ENCODE data around the gene DHDH. TPM values are rescaled to one million over a fixed set of nuclear protein-coding genes. Genes with fewer than 3 reads are reported as not detected.
"Not testable (repeated sequence)": the region's sequence is repeated elsewhere in the genome, so short reads cannot be mapped to it uniquely, and the experiment has no call there.

Gene DHDH
- total RNA-seq, 1 donor from 2014 or later, result not detected

GRCh38 chr19:48921721-48922500 lies 11.6 kb upstream of the DHDH start:
- H3K36me3 ChIP-seq, result peaks cover 39 to 54% of the 10 kb centered on the region in 2 donors
- DNase-seq (ENCODE audit: low spot score in 2 of 2), result no peak

GRCh38 chr19:48922548-48923490 lies 10.7 kb upstream of the DHDH start:
- no peak overlapping the region for H3K4me3 ChIP-seq
- H3K27me3 ChIP-seq, result no peaks in the 10 kb centered on the region
- DNase-seq (ENCODE audit: low spot score in 2 of 2), result no peak
- H3K4me1 ChIP-seq, result peaks cover 0 to 3% of the 10 kb centered on the region in 2 donors
- TF ChIP-seq CTCF (IDR thresholded peaks at IDR 0.05), result no peak
- intact Hi-C loops (cut with DNase I), result no loop called here
- H3K9me3 ChIP-seq, result no peaks in the 10 kb centered on the region
- peaks cover 39 to 53% of the 10 kb centered on the region in 2 donors for H3K36me3 ChIP-seq
- H3K27ac ChIP-seq, result no peak overlapping the region

More at GRCh38 chr19:48921721-48922500, 11.6 kb upstream of the DHDH start:
- no peak for TF ChIP-seq CTCF (IDR thresholded peaks at IDR 0.05)
- Histone ChIP-seq H3K9me3 (no peaks in the 10 kb centered on the region), H3K4me3 (no peak overlapping the region), H3K27me3 (no peaks in the 10 kb centered on the region), H3K4me1 (peaks cover 0 to 3% of the 10 kb centered on the region in 2 donors), H3K27ac (no peak overlapping the region)
- intact Hi-C loops (cut with DNase I), result no loop called here

GRCh38 chr19:48925240-48925843 lies 8.2 kb upstream of the DHDH start:
- intact Hi-C loops (cut with DNase I), result no loop called here

GRCh38 chr19:48925890-48926289 lies 7.6 kb upstream of the DHDH start:
- intact Hi-C loops (cut with DNase I), result loop anchor here (2.0 kb wide), 1 partner anchor 29 kb away; the partner anchor contains the start of gene BAX
- not testable (repeated sequence) for H3K27me3 ChIP-seq; DNase-seq (ENCODE audit: low spot score in 2 of 2); H3K4me3 ChIP-seq; H3K4me1 ChIP-seq; H3K9me3 ChIP-seq
- Histone ChIP-seq H3K36me3 (peaks cover 19 to 24% of the 10 kb centered on the region in 2 donors), H3K27ac (peak overlapping the region; percentile 74 to 78)

More at GRCh38 chr19:48925240-48925843, 8.2 kb upstream of the DHDH start:
- no peaks in the 10 kb centered on the region for H3K9me3 ChIP-seq
- no peak for DNase-seq (ENCODE audit: low spot score in 2 of 2)
- H3K36me3 ChIP-seq, result peaks cover 24 to 29% of the 10 kb centered on the region in 2 donors
- H3K27ac ChIP-seq, result peak overlapping the region; percentile 74 to 78
- no peak for TF ChIP-seq CTCF (IDR thresholded peaks at IDR 0.05)
- H3K27me3 ChIP-seq, result no peaks in the 10 kb centered on the region
- no peak overlapping the region for H3K4me3 ChIP-seq
- H3K4me1 ChIP-seq, result peaks cover 0 to 3% of the 10 kb centered on the region in 2 donors

- H3K4me1 ChIP-seq, result peaks cover 0 to 3% of the 10 kb centered on the region in 2 donors
- peak overlapping the region; percentile 74 to 78 for H3K27ac ChIP-seq
- intact Hi-C loops (cut with DNase I), result loop anchor here (1.0 to 2.0 kb wide), 2 partner anchors 26 to 28 kb away; partner anchors contain the start of gene BAX
Observed at GRCh38 chr19:48926909-48927308, 6.6 kb upstream of the DHDH start.

GRCh38 chr19:48927692-48928091 lies 5.8 kb upstream of the DHDH start:
- H3K4me3 ChIP-seq; H3K27me3 ChIP-seq; H3K4me1 ChIP-seq; DNase-seq (ENCODE audit: low spot score in 2 of 2); H3K9me3 ChIP-seq; H3K36me3 ChIP-seq: not testable (repeated sequence)
- intact Hi-C loops (cut with DNase I), result loop anchor here (1.0 to 2.0 kb wide), 2 partner anchors 26 to 27 kb away; partner anchors contain the start of gene BAX
- H3K27ac ChIP-seq, result peak overlapping the region in 1 of 2 donors; percentile 78

More at GRCh38 chr19:48926909-48927308, 6.6 kb upstream of the DHDH start:
- TF ChIP-seq CTCF (IDR thresholded peaks at IDR 0.05), result no peak
- Histone ChIP-seq H3K4me3 (no peak overlapping the region), H3K9me3 (no peaks in the 10 kb centered on the region), H3K36me3 (peaks cover 9 to 13% of the 10 kb centered on the region in 2 donors), H3K27me3 (no peaks in the 10 kb centered on the region)
- peak; percentile 80 to 88 for DNase-seq (ENCODE audit: low spot score in 2 of 2)

Data from ascending aorta (tissue), 2 donors.